ENCODE results near the gene SYTL1.

DNA sequence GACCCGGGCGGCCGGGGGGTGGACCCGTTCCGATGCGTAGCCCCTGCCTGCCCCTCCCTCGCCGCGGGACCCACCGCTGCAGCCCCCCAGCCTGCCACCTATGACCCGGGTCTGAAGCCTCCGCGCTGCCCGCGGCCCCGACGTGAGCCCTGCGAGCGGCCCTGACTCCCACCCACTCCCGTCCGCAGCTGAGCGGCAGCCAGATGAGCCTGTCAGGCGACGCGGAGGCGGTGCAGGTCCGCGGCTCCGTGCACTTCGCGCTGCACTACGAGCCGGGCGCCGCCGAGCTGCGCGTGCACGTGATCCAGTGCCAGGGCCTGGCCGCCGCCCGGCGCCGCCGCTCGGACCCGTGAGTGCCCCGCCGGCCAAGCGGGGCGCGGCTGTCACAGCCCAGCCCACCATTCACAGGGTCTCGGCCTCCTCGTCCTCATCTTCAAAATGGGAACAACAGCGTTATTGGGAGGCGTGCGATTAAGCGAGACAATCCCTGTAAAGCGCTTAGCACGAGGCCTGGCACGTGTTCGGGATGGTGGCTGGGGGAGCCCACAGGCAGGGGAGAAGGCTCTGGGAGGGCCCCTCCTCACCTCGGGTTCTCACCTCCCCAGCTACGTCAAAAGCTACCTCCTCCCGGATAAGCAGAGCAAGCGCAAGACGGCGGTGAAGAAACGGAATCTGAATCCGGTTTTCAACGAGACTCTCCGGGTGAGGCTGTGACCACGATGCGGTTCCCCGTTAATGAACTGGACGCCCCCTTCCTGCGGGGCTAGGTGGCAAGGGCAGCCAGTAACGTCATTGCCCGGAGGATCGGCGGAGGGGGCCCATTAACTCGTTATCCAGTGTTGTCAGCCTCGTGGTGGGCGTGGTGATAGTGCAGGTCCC is 8.2 kb downstream of the SYTL1 start:
- no peak for TF ChIP-seq MAX (IDR thresholded peaks at IDR 0.05; ENCODE audit: low read depth, low read length)
- TF ChIP-seq, protein P1, sequence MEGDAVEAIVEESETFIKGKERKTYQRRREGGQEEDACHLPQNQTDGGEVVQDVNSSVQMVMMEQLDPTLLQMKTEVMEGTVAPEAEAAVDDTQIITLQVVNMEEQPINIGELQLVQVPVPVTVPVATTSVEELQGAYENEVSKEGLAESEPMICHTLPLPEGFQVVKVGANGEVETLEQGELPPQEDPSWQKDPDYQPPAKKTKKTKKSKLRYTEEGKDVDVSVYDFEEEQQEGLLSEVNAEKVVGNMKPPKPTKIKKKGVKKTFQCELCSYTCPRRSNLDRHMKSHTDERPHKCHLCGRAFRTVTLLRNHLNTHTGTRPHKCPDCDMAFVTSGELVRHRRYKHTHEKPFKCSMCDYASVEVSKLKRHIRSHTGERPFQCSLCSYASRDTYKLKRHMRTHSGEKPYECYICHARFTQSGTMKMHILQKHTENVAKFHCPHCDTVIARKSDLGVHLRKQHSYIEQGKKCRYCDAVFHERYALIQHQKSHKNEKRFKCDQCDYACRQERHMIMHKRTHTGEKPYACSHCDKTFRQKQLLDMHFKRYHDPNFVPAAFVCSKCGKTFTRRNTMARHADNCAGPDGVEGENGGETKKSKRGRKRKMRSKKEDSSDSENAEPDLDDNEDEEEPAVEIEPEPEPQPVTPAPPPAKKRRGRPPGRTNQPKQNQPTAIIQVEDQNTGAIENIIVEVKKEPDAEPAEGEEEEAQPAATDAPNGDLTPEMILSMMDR (IDR thresholded peaks at IDR 0.05; ENCODE audit: low read depth, low read length): no peak
- TF ChIP-seq POLR2A (IDR thresholded peaks at IDR 0.05; ENCODE audit: extremely low read depth, insufficient read length): no peak
